M059J (cell line): Measurements from ENCODE around the gene HACD3. TPM values are rescaled to one million over a fixed set of nuclear protein-coding genes. Genes with fewer than 3 reads are reported as not detected.
A peak's percentile ranks its signal among the peaks of the same experiment; 100 is the strongest.
"Not testable (repeated sequence)": the region's sequence is repeated elsewhere in the genome, so short reads cannot be mapped to it uniquely, and the experiment has no call there.

Experiments
- DNase-seq: peaks from one replicate; pipeline ENCODE4 v3.0.0-alpha.2; 2012; ENCODE audit warnings: low read depth
- total RNA-seq: library from RNA; depleted of rRNA; stranded (reverse); fragments of >200 nt; shearing (Covaris generic); gene quantifications from 2 replicates; pipeline ENCODE4 v1.2.3, GENCODE V29; 2014

HACD3 gene
- total RNA-seq, 1 experiment from 2014 or later = 120 TPM

GRCh38 chr15:65549288-65549687 lies 19.0 kb downstream of the HACD3 start:
- DNase-seq = not testable (repeated sequence)

GRCh38 chr15:65550681-65551098 lies 20.4 kb downstream of the HACD3 start:
- peak; percentile 53 for DNase-seq

- DNase-seq = no peak
Measured at GRCh38 chr15:65551183-65551582, 20.9 kb downstream of the HACD3 start.

- not testable (repeated sequence) for DNase-seq
Measured at GRCh38 chr15:65552851-65553250, 22.6 kb downstream of the HACD3 start.

GRCh38 chr15:65553691-65554090 lies 23.4 kb downstream of the HACD3 start:
- no peak for DNase-seq

- no peak for DNase-seq
Measured at GRCh38 chr15:65556622-65557021, 26.4 kb downstream of the HACD3 start.

GRCh38 chr15:65558336-65558735 lies 28.1 kb downstream of the HACD3 start:
- peak; percentile 20 for DNase-seq

GRCh38 chr15:65558997-65559760 lies 28.9 kb downstream of the HACD3 start:
- no peak for DNase-seq

- DNase-seq = no peak
Measured at GRCh38 chr15:65559941-65560340, 29.7 kb downstream of the HACD3 start.

- DNase-seq = no peak
Measured at GRCh38 chr15:65561934-65562333, 31.7 kb downstream of the HACD3 start.

- no peak for DNase-seq
Measured at GRCh38 chr15:65569728-65570127, 39.5 kb downstream of the HACD3 start.

- no peak for DNase-seq
Measured at GRCh38 chr15:65571971-65572370, 41.7 kb downstream of the HACD3 start.

GRCh38 chr15:65576664-65577063 lies 46.4 kb downstream of the HACD3 start:
- peak; percentile 77 for DNase-seq

GRCh38 chr15:65577129-65577996 lies 47.1 kb downstream of the HACD3 start:
- no peak for DNase-seq

- DNase-seq = no peak
Measured at GRCh38 chr15:65578904-65579728, 48.9 kb downstream of the HACD3 start.

GRCh38 chr15:65579762-65580161 lies 49.5 kb downstream of the HACD3 start:
- DNase-seq = peak; percentile 16

GRCh38 chr15:65580287-65580686 lies 50.0 kb downstream of the HACD3 start:
- peak; percentile 69 for DNase-seq

- DNase-seq = peak; percentile 76
Measured at GRCh38 chr15:65583701-65584100, 53.4 kb downstream of the HACD3 start.

GRCh38 chr15:65584241-65584640 lies 54.0 kb downstream of the HACD3 start:
- DNase-seq = no peak

- no peak for DNase-seq
Measured at GRCh38 chr15:65587094-65587493, 56.8 kb downstream of the HACD3 start.

GRCh38 chr15:65595960-65596359 lies 65.7 kb downstream of the HACD3 start:
- DNase-seq = no peak

- DNase-seq = no peak
Measured at GRCh38 chr15:65598468-65598867, 68.2 kb downstream of the HACD3 start.
